ENCODE measurements around the gene OXCT1. TPM values are rescaled to one million over a fixed set of nuclear protein-coding genes. Genes with fewer than 3 reads are reported as not detected.
A peak's percentile ranks its signal among the peaks of the same experiment; 100 is the strongest.

The OXCT1 gene
- total RNA-seq, 1 experiment from 2014 or later, result 20.6 TPM

DNA sequence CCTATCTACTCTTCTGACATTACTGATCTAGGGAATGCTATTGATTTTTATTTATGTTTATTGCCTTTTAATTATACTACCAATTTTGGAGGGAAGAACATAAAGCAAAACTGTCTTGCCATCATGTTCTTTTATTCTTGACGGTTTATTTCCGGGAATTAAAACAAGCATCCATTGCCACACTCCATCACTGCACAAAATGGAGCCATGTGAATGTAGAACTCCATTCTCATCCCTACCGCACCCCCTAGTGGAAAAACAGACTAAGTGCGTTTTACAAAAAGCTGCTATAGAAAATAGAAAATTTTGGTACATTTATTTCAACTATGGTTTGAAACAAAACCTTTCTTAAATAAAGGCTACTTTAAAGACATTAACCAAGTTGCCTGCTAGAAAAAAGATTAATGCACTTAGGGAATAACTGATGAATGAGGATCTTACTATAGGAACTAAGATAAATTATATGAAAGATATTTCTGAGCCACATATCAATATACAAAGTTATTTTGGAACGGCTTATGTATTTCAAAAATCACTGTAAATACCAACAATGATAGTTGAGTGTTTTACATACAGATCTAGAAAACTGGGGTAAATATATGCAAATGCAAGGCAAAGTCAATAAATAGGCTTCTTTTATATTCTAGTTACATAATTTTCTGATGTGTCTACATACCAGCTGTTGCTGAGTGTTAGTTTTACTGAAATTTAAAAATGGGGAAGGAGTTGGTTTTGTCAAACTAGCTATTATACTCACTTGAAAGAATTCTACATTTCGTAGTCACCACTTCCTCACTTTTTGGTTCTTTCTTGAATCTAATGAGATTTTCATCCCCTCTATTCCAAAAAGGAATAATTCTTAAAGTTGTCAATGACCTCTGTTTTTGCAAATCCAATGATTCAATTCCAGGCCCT is 26.5 kb downstream of the OXCT1 start:
- CTCF ChIA-PET, result interaction anchor here (0.5 to 3.4 kb wide), 12 partner anchors 13 to 1275 kb away, joined by 3 to 34 read pairs (median 4); no protein-coding TSS in a partner anchor
- ATAC-seq (peak; percentile 30; the same call in 1 of the 2 replicates), DNase-seq (ENCODE audit: low spot score) (peak; percentile 14)
- POLR2A ChIA-PET, result no interaction called here
- no peaks in the 10 kb centered on the region for H3K27me3 Mint-ChIP-seq (ENCODE audit: low read depth)
- TF ChIP-seq SP1 (CRISPR knock-in tag; conservative IDR thresholded peaks at IDR 0.05), result no peak
- TF ChIP-seq, protein P1, sequence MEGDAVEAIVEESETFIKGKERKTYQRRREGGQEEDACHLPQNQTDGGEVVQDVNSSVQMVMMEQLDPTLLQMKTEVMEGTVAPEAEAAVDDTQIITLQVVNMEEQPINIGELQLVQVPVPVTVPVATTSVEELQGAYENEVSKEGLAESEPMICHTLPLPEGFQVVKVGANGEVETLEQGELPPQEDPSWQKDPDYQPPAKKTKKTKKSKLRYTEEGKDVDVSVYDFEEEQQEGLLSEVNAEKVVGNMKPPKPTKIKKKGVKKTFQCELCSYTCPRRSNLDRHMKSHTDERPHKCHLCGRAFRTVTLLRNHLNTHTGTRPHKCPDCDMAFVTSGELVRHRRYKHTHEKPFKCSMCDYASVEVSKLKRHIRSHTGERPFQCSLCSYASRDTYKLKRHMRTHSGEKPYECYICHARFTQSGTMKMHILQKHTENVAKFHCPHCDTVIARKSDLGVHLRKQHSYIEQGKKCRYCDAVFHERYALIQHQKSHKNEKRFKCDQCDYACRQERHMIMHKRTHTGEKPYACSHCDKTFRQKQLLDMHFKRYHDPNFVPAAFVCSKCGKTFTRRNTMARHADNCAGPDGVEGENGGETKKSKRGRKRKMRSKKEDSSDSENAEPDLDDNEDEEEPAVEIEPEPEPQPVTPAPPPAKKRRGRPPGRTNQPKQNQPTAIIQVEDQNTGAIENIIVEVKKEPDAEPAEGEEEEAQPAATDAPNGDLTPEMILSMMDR (IDR thresholded peaks at IDR 0.05), result peak; percentile 59; the same call in 1 of the 2 replicates
- no peaks in the 10 kb centered on the region for H3K9me3 Mint-ChIP-seq
- H3K36me3 Mint-ChIP-seq, result peaks cover 10% of the 10 kb centered on the region
- no peak overlapping the region for H3K4me3 Mint-ChIP-seq
- no peaks in the 10 kb centered on the region for H3K4me1 Mint-ChIP-seq
- no peak overlapping the region for H3K27ac Mint-ChIP-seq

DNA sequence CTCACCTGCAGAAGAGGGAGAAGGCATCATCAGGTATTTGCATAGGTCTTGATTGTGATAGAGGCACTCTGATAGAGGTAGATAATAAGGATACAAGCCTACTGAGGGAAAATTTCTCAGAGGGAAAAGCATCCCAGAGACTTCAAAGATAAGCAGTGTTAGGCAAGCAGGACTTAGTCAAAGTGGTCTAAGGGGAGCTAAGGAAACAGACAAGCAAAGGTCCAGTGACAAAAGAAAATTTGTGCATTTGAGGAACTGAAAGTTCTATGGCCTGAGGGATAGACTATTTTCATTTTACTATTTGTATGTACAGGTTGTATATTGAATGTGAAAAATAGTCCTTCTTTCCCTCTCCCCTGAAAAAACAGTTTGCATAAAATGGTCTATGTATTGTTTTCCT is 27.4 kb downstream of the OXCT1 start:
- DNase-seq (ENCODE audit: low spot score), result no peak

More for the DNA sequence above, 27.4 kb downstream of the OXCT1 start:
- TF ChIP-seq, protein P2, sequence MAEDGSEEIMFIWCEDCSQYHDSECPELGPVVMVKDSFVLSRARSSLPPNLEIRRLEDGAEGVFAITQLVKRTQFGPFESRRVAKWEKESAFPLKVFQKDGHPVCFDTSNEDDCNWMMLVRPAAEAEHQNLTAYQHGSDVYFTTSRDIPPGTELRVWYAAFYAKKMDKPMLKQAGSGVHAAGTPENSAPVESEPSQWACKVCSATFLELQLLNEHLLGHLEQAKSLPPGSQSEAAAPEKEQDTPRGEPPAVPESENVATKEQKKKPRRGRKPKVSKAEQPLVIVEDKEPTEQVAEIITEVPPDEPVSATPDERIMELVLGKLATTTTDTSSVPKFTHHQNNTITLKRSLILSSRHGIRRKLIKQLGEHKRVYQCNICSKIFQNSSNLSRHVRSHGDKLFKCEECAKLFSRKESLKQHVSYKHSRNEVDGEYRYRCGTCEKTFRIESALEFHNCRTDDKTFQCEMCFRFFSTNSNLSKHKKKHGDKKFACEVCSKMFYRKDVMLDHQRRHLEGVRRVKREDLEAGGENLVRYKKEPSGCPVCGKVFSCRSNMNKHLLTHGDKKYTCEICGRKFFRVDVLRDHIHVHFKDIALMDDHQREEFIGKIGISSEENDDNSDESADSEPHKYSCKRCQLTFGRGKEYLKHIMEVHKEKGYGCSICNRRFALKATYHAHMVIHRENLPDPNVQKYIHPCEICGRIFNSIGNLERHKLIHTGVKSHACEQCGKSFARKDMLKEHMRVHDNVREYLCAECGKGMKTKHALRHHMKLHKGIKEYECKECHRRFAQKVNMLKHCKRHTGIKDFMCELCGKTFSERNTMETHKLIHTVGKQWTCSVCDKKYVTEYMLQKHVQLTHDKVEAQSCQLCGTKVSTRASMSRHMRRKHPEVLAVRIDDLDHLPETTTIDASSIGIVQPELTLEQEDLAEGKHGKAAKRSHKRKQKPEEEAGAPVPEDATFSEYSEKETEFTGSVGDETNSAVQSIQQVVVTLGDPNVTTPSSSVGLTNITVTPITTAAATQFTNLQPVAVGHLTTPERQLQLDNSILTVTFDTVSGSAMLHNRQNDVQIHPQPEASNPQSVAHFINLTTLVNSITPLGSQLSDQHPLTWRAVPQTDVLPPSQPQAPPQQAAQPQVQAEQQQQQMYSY (CRISPR knock-in tag; IDR thresholded peaks at IDR 0.05), result no peak
- TF ChIP-seq ZNF232 (CRISPR knock-in tag; IDR thresholded peaks at IDR 0.05), result no peak
- TF ChIP-seq, protein P3, sequence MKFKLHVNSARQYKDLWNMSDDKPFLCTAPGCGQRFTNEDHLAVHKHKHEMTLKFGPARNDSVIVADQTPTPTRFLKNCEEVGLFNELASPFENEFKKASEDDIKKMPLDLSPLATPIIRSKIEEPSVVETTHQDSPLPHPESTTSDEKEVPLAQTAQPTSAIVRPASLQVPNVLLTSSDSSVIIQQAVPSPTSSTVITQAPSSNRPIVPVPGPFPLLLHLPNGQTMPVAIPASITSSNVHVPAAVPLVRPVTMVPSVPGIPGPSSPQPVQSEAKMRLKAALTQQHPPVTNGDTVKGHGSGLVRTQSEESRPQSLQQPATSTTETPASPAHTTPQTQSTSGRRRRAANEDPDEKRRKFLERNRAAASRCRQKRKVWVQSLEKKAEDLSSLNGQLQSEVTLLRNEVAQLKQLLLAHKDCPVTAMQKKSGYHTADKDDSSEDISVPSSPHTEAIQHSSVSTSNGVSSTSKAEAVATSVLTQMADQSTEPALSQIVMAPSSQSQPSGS (CRISPR knock-in tag; IDR thresholded peaks at IDR 0.05; ENCODE audit: borderline replicate concordance, low read depth), result no peak
- TF ChIP-seq, protein P1 (IDR thresholded peaks at IDR 0.05), result no peak
- TF ChIP-seq RELA (CRISPR knock-in tag; IDR thresholded peaks at IDR 0.05; ENCODE audit: borderline replicate concordance), result no peak
- no peak for TF ChIP-seq ZBTB21 (CRISPR knock-in tag; IDR thresholded peaks at IDR 0.05; ENCODE audit: borderline replicate concordance)
- TF ChIP-seq TCF7 (CRISPR knock-in tag; IDR thresholded peaks at IDR 0.05; ENCODE audit: low read depth), result no peak
- no peak for TF ChIP-seq ZNF671 (CRISPR knock-in tag; IDR thresholded peaks at IDR 0.05)
- TF ChIP-seq, protein P4, sequence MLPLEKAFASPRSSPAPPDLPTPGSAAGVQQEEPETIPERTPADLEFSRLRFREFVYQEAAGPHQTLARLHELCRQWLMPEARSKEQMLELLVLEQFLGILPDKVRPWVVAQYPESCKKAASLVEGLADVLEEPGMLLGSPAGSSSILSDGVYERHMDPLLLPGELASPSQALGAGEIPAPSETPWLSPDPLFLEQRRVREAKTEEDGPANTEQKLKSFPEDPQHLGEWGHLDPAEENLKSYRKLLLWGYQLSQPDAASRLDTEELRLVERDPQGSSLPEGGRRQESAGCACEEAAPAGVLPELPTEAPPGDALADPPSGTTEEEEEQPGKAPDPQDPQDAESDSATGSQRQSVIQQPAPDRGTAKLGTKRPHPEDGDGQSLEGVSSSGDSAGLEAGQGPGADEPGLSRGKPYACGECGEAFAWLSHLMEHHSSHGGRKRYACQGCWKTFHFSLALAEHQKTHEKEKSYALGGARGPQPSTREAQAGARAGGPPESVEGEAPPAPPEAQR (CRISPR knock-in tag; IDR thresholded peaks at IDR 0.05), result no peak
- TF ChIP-seq, protein P5, sequence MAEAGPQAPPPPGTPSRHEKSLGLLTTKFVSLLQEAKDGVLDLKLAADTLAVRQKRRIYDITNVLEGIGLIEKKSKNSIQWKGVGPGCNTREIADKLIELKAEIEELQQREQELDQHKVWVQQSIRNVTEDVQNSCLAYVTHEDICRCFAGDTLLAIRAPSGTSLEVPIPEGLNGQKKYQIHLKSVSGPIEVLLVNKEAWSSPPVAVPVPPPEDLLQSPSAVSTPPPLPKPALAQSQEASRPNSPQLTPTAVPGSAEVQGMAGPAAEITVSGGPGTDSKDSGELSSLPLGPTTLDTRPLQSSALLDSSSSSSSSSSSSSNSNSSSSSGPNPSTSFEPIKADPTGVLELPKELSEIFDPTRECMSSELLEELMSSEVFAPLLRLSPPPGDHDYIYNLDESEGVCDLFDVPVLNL (CRISPR knock-in tag; IDR thresholded peaks at IDR 0.05; ENCODE audit: borderline replicate concordance, low read depth), result no peak
- TF ChIP-seq KAT7 (CRISPR knock-in tag; IDR thresholded peaks at IDR 0.05; ENCODE audit: borderline replicate concordance), result no peak
- no peak for TF ChIP-seq NFE2L1 (CRISPR knock-in tag; IDR thresholded peaks at IDR 0.05)
- TF ChIP-seq, protein P6, sequence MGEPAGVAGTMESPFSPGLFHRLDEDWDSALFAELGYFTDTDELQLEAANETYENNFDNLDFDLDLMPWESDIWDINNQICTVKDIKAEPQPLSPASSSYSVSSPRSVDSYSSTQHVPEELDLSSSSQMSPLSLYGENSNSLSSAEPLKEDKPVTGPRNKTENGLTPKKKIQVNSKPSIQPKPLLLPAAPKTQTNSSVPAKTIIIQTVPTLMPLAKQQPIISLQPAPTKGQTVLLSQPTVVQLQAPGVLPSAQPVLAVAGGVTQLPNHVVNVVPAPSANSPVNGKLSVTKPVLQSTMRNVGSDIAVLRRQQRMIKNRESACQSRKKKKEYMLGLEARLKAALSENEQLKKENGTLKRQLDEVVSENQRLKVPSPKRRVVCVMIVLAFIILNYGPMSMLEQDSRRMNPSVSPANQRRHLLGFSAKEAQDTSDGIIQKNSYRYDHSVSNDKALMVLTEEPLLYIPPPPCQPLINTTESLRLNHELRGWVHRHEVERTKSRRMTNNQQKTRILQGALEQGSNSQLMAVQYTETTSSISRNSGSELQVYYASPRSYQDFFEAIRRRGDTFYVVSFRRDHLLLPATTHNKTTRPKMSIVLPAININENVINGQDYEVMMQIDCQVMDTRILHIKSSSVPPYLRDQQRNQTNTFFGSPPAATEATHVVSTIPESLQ (CRISPR knock-in tag; IDR thresholded peaks at IDR 0.05), result no peak
- TF ChIP-seq TEAD1 (CRISPR knock-in tag; IDR thresholded peaks at IDR 0.05), result no peak
- H3K27ac Mint-ChIP-seq, result no peak overlapping the region
- no peaks in the 10 kb centered on the region for H3K9me3 Mint-ChIP-seq
- no peaks in the 10 kb centered on the region for H3K4me1 Mint-ChIP-seq
- no peak for ATAC-seq
- no peaks in the 10 kb centered on the region for H3K27me3 Mint-ChIP-seq (ENCODE audit: low read depth)
- ChIA-PET CTCF (interaction anchor here (1.0 to 3.4 kb wide), 2 partner anchors 135 to 159 kb away, joined by 3 to 34 read pairs; no protein-coding TSS in a partner anchor), POLR2A (no interaction called here)
- peaks cover 9% of the 10 kb centered on the region for H3K36me3 Mint-ChIP-seq
- H3K4me3 Mint-ChIP-seq, result no peak overlapping the region

Data from WTC11 (cell line).